Globus pallidus (tissue), 1 donor: Measurements from ENCODE around the gene USP14.
A peak's percentile ranks its signal among the peaks of the same experiment; 100 is the strongest.

ENCODE experiments used
- DNase-seq: peaks from one replicate; pipeline ENCODE4 v3.0.0-alpha.2; 2015; ENCODE audit warnings: low spot score

USP14 gene

GRCh38 chr18:159933-160332 lies 1.6 kb downstream of the USP14 start:
- DNase-seq: no peak

GRCh38 chr18:160831-161570 lies 2.6 kb downstream of the USP14 start:
- DNase-seq: no peak

- DNase-seq: no peak
Observed at GRCh38 chr18:172361-172760, 14.0 kb downstream of the USP14 start.

DNA sequence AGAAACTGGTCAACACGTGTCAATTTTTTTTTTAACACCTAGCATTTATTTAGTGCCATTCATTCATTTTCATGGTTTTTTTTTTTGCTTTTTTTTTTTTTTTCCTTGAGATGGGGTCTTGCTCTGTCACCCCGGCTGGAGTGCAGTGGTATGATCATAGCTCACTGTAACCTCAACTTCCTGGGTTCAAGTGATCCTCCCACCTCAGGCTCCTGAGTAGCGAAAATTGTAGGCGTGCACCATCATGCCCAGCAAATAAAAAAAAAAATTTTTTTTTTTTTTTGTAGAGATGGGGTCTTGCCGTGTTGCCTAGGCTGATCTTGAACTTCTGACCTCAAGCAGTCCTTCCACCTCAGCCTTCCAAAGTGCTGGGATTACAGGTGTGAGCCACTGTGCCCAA lies 21.1 kb downstream of the USP14 start:
- DNase-seq: no peak

DNA sequence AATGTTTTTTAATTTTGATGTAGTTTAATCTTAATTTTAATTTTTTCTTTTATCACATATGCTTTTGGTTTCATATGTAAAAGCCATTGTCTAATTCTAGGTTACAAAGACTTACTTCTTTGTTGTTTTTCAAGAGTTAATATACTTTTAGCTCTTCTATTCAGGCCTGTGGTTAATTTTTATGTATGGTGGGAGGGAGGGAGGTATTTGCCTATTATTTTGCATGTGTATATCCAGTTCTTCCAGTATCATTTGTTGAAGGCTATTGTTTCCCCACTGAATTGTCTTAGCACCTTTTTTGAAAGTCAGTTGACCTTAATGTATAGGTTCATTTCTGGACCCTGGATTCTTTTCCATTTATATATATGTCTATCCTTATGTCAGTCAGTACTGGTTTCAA lies 23.4 kb downstream of the USP14 start:
- DNase-seq: no peak

- DNase-seq: no peak
Observed at GRCh38 chr18:183769-184168, 25.4 kb downstream of the USP14 start.

- DNase-seq: no peak
Observed at GRCh38 chr18:189254-189653, 30.9 kb downstream of the USP14 start.

- no peak for DNase-seq
Observed at GRCh38 chr18:191725-192124, 33.4 kb downstream of the USP14 start.

DNA sequence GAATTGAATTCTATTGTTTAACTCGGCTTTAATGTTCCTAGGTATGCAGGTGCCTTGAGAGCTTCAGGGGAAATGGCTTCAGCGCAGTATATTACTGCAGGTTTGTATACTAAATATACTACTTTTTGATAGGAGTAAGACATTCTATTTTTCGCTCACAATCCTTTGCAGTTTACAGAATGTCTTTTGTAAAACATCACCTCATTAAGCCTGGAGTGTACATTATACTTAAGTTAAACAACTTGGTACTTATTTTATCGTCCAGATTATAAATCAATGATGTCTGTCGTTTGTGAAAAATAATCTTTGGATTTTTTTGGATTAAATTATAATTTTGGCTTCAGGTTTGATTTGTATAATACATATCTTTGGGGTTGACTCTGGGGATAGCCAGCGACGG lies 34.4 kb downstream of the USP14 start:
- no peak for DNase-seq

DNA sequence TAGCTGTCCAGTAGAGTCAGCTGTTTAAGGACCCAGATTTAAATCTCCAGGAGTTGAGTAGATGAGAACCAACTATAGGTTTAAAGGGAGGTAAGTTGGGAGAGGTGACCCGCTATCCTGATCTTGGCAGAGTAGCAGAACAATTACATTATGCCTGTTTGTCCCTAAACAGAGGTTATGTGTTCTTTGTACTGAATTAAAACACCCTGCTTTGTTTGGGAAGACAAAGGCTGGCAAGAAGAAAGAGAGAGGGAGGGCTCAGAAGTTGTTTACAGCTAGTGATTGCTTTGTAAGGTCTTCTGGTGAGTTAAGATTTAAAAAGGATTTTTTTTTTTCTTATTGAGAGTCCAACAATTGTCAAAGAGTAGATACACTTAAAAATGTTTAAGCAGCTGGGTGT lies 37.3 kb downstream of the USP14 start:
- DNase-seq: peak; percentile 76

DNA sequence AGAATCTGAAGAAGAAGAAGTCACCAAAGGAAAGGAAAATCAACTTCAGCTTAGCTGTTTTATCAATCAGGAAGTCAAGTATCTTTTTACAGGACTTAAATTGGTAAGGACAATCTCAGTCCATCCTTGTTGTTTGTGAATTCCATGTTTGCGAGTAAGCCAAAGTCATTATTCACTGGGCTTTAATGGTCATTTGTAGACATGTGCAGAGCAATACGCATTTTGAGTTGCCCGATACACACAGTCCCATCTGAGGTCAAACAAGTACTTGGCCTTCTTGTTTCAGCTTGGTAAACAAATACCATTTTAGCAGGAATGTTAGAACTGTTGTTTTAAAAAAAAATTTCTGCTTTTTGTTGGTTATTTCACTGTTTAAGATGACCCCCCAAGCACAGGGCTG lies 40.9 kb downstream of the USP14 start:
- no peak for DNase-seq

DNA sequence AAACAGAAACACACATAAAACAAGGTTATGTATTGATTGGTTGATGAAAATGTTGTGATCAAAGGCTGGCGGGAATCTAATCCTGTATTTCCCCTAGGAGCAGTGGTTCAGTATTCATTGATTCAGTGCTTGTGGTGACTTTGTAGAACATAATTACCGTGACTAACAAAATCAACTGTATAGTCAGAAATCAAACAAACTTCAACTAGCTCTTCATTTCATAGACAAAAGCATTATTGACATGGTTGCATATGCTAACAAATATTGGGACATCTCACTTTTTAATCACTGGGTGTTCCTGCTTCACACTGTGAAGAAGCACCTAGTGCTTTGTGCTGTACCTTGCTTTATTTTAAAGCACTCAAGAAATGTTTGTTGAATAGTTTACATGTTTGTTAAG lies 41.4 kb downstream of the USP14 start:
- DNase-seq: no peak

DNA sequence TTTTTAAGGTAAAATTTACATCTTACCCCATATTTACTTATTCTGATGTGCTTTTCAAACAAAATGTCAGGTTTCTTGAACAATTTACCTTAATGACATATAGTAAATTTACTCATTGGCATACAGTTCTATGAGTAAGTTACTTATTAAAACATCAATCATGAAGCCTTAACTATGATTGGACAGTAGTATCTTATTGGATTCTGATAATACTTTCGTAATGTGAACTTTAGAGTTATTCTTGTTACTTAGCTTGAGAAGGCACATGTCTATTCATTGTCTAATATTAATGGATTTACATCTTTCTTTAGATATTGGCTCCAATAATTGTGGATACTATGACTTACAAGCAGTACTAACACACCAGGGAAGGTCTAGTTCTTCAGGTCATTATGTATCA lies 51.7 kb downstream of the USP14 start:
- no peak for DNase-seq

DNA sequence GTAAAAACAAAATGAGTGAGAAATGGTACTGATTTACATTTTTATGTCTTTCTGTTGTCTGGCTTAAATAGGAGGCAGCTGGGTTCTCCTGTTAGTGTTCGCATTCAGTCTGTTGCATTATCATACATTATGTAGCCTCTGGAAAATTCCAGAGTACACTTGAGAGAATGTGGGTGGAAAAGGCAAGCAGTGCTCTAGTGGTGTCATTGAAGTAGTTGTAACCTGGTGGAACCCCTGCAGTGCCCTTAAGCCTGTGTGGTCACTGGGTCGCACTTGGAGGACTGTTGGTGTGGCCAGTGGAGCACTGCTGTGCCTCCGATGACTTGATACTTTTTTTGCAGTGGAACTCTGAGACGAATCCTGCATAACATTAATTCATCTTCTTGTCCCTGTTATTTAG lies 52.4 kb downstream of the USP14 start:
- no peak for DNase-seq

DNA sequence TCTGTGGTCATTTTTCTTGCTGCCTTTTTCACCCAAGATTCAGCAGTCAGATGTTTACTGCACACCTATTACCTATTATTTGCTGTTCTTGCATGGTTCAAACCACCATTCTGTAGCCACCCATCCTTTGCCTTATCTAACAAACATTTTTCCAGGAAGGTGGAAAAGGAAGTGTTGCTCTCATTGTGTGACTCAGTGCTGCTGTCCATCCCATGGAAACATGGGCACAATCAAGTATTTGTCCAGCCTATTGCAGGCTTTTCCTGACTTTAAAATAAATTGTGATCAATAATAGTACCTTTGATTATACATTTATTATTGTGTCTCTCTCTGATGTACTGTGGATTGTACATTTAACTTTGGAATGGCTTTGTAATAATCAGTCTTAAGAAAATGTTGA lies 53.2 kb downstream of the USP14 start:
- DNase-seq: no peak

DNA sequence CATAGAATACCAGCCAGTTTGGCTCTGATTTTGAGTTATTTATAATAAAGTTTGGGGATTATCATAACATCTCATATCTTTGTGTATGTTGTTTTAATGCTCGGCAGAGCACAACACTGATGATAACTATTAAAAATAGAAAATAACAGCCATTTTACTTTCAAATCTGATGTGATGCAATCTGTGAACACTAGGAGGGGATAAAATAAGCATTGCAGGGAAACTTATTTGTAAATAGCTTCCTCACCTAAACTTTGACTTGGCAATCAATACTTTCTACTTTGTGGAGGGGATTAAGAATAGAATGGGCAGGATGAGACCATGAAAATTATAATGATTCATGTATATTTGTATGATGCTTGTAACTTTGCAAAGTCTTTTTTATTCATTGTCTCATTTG lies 54.4 kb downstream of the USP14 start:
- DNase-seq: no peak

DNA sequence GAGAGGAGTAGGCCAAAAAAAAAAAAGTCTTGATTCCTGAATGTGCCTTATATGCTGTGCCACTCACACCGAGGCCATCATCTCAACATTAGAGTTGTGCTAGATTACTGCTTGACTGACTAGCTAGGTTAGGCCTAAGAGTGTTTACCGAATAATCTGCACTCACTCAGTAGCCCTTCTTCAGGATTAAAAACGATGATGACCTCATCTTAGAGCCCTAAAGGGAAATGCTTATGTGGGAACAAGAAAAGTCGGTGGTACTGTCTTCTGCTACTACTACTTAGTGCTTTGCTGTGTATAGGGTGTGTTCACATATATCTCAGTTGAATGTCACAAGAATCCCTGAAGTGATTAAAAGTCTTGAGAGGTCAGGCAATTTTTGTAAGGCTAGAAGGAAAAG lies 55.1 kb downstream of the USP14 start:
- no peak for DNase-seq

GRCh38 chr18:213966-214365 lies 55.6 kb downstream of the USP14 start:
- peak; percentile 63 for DNase-seq

DNA sequence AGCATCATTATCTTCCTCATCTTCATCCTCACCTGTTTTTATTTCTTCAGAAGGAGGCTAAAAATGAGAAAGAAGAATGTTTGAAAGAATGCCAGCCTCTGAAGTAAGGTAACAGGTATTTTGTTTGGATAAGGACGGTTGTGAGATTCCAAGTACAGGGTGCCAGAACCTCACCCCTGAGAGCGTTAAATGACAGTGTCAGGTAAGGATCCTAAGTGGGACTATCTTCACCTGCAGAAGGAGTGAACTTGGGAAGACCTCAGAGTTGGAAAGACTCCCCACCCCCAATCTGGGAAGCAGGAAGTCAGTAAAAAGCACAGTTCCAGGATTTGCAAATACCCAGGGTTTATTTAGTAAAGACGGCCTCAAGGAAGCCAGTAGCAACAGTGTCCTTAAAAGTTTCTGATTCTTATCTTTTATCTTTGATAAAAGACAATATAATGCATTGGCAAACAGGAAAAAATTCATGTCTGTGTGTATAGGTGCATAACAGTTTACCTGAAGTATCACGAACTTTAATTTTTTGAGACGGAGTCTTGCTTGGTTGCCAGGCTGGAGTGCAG lies 57.2 kb downstream of the USP14 start:
- no peak for DNase-seq

- DNase-seq: no peak
Observed at GRCh38 chr18:217532-218336, 59.4 kb downstream of the USP14 start.

- no peak for DNase-seq
Observed at GRCh38 chr18:220708-221107, 62.4 kb downstream of the USP14 start.

GRCh38 chr18:225745-226144 lies 67.4 kb downstream of the USP14 start:
- no peak for DNase-seq

GRCh38 chr18:227374-227773 lies 69.0 kb downstream of the USP14 start:
- no peak for DNase-seq
